ENCODE measurements around the gene VSIG10L. TPM values are rescaled to one million over a fixed set of nuclear protein-coding genes. Genes with fewer than 3 reads are reported as not detected.

Gene VSIG10L
- total RNA-seq, 1 experiment from 2014 or later: 11.0 TPM

- in situ Hi-C loops (cut with HindIII; ENCODE audit: low pct_unique_long_range_greater_than_20kb, low sequenced_read_pairs): no loop called here
- no peak for DNase-seq (ENCODE audit: low read depth)
These were observed 47.0 kb downstream of the VSIG10L start for GRCh38 chr19:51294977-51295375.

- no peak for DNase-seq (ENCODE audit: low read depth)
These were observed 47.5 kb downstream of the VSIG10L start for GRCh38 chr19:51294211-51294976.

GRCh38 chr19:51293571-51294210 lies 48.2 kb downstream of the VSIG10L start:
- in situ Hi-C loops (cut with HindIII; ENCODE audit: low pct_unique_long_range_greater_than_20kb, low sequenced_read_pairs): no loop called here

More at GRCh38 chr19:51294211-51294976, 47.5 kb downstream of the VSIG10L start:
- in situ Hi-C loops (cut with HindIII; ENCODE audit: low pct_unique_long_range_greater_than_20kb, low sequenced_read_pairs): no loop called here

GRCh38 chr19:51292971-51293370 lies 49.0 kb downstream of the VSIG10L start:
- in situ Hi-C loops (cut with HindIII; ENCODE audit: low pct_unique_long_range_greater_than_20kb, low sequenced_read_pairs): no loop called here
- DNase-seq (ENCODE audit: low read depth): no peak

More at GRCh38 chr19:51293571-51294210, 48.2 kb downstream of the VSIG10L start:
- no peak for DNase-seq (ENCODE audit: low read depth)

GRCh38 chr19:51289635-51290034 lies 52.3 kb downstream of the VSIG10L start:
- DNase-seq (ENCODE audit: low read depth): no peak
- in situ Hi-C loops (cut with HindIII; ENCODE audit: low pct_unique_long_range_greater_than_20kb, low sequenced_read_pairs): no loop called here

- DNase-seq (ENCODE audit: low read depth): no peak
- in situ Hi-C loops (cut with HindIII; ENCODE audit: low pct_unique_long_range_greater_than_20kb, low sequenced_read_pairs): no loop called here
These were observed 56.3 kb downstream of the VSIG10L start for GRCh38 chr19:51285682-51286081.

- no peak for DNase-seq (ENCODE audit: low read depth)
- in situ Hi-C loops (cut with HindIII; ENCODE audit: low pct_unique_long_range_greater_than_20kb, low sequenced_read_pairs): no loop called here
These were observed 59.6 kb downstream of the VSIG10L start for GRCh38 chr19:51282335-51282734.

Other genes with a start within 250 kb of the VSIG10L start
- 20.7 and 22.1 TPM in 2 replicates for gene CTU1, start 233.7 kb downstream of the VSIG10L start, total RNA-seq (2014; rRNA removed; shearing (Covaris generic); ENCODE audit: low replicate concordance)
- 1.5 TPM in 1 of 2 replicates, not detected in the other for gene SIGLEC9, start 217.2 kb downstream of the VSIG10L start, total RNA-seq (2014; rRNA removed; shearing (Covaris generic); ENCODE audit: low replicate concordance)
- gene SIGLEC7, start 199.8 kb downstream of the VSIG10L start, total RNA-seq (2014; rRNA removed; shearing (Covaris generic); ENCODE audit: low replicate concordance): not detected in 2 replicates
- gene CD33, start 117.1 kb downstream of the VSIG10L start, total RNA-seq (2014; rRNA removed; shearing (Covaris generic); ENCODE audit: low replicate concordance): not detected in 2 replicates
- 52.0 and 60.2 TPM in 2 replicates for gene SIGLECL1, start 91.1 kb downstream of the VSIG10L start, total RNA-seq (2014; rRNA removed; shearing (Covaris generic); ENCODE audit: low replicate concordance)
- not detected in 2 replicates for gene IGLON5, start 30.5 kb downstream of the VSIG10L start, total RNA-seq (2014; rRNA removed; shearing (Covaris generic); ENCODE audit: low replicate concordance)
- gene ETFB, start 24.2 kb upstream of the VSIG10L start, total RNA-seq (2014; rRNA removed; shearing (Covaris generic); ENCODE audit: low replicate concordance): 497 and 551 TPM in 2 replicates
- gene CLDND2, start 26.9 kb upstream of the VSIG10L start, total RNA-seq (2014; rRNA removed; shearing (Covaris generic); ENCODE audit: low replicate concordance): not detected in 2 replicates
- not detected in 2 replicates for gene NKG7, start 30.5 kb upstream of the VSIG10L start, total RNA-seq (2014; rRNA removed; shearing (Covaris generic); ENCODE audit: low replicate concordance)
- not detected in 2 replicates for gene LIM2, start 45.8 kb upstream of the VSIG10L start, total RNA-seq (2014; rRNA removed; shearing (Covaris generic); ENCODE audit: low replicate concordance)
- not detected in 2 replicates for gene C19orf84, start 48.5 kb upstream of the VSIG10L start, total RNA-seq (2014; rRNA removed; shearing (Covaris generic); ENCODE audit: low replicate concordance)
- gene SIGLEC10, start 75.5 kb upstream of the VSIG10L start, total RNA-seq (2014; rRNA removed; shearing (Covaris generic); ENCODE audit: low replicate concordance): not detected in 2 replicates
- gene SIGLEC8, start 116.3 kb upstream of the VSIG10L start, total RNA-seq (2014; rRNA removed; shearing (Covaris generic); ENCODE audit: low replicate concordance): not detected in 2 replicates
- gene CEACAM18, start 136.4 kb upstream of the VSIG10L start, total RNA-seq (2014; rRNA removed; shearing (Covaris generic); ENCODE audit: low replicate concordance): not detected in 2 replicates
- gene SIGLEC12, start 159.7 kb upstream of the VSIG10L start, total RNA-seq (2014; rRNA removed; shearing (Covaris generic); ENCODE audit: low replicate concordance): not detected in 2 replicates
- gene SIGLEC6, start 189.5 kb upstream of the VSIG10L start, total RNA-seq (2014; rRNA removed; shearing (Covaris generic); ENCODE audit: low replicate concordance): not detected in 2 replicates
- 2.5 and 10.8 TPM in 2 replicates for gene ZNF175, start 229.1 kb upstream of the VSIG10L start, total RNA-seq (2014; rRNA removed; shearing (Covaris generic); ENCODE audit: low replicate concordance)

All from Caki2 (cell line).